Measurements from ENCODE around the gene ARAF.
"Not testable (repeated sequence)": the region's sequence is repeated elsewhere in the genome, so short reads cannot be mapped to it uniquely, and the experiment has no call there.

ARAF gene

DNA sequence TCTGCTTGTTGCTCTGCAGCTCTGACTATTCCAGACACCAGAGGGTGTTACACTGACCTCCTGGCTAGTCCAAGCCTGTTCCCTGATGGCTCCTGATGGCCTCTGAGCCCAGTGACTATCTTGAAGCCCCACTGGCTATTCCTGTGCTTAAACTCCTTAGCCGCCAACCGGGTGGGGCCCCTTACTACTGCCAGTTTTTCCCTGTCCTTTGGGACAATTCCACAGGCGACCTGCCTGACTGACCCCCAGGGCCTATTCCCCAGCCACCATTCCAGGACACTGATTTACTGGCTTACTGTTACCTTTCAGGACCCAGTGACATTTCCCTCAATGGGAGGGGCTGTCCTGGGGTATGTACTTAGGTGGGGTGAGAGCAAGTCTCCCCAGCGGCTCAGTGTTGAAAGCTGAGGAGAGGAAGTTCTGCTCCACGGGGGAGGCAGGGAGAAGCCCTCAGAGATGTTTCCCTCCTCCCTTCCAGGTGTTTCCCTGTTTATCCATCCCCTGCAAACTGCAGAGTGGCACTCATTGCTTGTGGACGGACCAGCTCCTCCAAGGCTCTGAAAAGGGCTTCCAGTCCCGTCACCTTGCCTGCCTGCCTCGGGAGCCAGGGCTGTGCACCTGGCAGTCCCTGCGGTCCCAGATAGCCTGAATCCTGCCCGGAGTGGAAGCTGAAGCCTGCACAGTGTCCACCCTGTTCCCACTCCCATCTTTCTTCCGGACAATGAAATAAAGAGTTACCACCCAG is 25.2 kb downstream of the ARAF start:
- Histone ChIP-seq H3K9me3 (ENCODE audit: control insufficient read depth in 2 of 2, low read length in 2 of 2) (no peaks in the 10 kb centered on the region), H3K27me3 (ENCODE audit: control insufficient read depth in 1 of 2, insufficient read depth in 2 of 2, low read length in 2 of 2) (peaks cover 0 to 5% of the 10 kb centered on the region in 2 donors), H3K27ac (ENCODE audit: low read length) (no peak overlapping the region)

DNA sequence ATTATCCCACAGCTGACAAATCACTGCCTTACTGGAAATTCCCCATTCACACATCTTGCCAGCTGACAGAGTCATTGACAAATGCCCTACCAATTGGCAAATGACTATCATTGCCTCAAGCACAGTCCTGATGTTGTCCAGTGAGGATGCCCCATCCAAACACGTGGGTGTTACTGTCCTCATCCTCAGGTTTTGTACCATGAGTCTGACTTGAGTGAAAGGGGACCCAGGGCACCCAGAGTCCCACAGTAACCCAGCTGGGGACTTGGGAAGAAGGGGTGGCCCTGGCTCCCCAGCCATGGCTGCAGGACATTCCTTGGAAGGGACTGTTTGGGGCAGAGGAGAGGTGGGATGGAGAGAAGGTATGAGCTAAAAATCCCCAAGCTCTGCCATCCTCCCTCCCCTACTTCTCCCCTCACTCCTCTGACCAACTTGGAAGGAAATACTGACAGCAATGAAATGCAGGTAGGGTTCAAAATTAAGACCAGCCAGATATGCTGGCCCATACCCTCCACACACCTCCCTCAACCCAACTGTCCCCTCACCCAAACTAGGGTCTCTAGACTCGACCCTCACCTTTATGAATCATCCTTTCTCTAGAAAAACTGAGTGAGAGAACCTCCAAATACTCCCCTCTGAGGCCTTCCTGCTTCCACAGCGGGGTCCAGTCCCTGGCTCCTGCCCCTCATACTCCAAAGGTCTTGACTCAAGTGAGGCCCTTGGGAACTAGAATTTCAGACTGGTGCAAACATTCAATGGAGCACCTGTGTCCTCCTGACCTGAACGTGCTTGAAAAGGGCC is 26.3 kb downstream of the ARAF start:
- no peaks in the 10 kb centered on the region for H3K9me3 ChIP-seq (ENCODE audit: control insufficient read depth in 2 of 2, low read length in 2 of 2)
- H3K4me1 ChIP-seq (ENCODE audit: control insufficient read depth, insufficient read depth, low read length), result peaks cover 7% of the 10 kb centered on the region
- H3K36me3 ChIP-seq (ENCODE audit: control insufficient read depth in 2 of 2, insufficient read depth in 2 of 2, low read length in 2 of 2), result peaks cover 0 to 2% of the 10 kb centered on the region in 2 donors
- no peak overlapping the region for H3K4me3 ChIP-seq (ENCODE audit: low read length in 2 of 2)
- no peak overlapping the region for H3K27ac ChIP-seq (ENCODE audit: low read length)
- no peak overlapping the region for H3K9ac ChIP-seq (ENCODE audit: low read length in 2 of 2)
- H3K27me3 ChIP-seq (ENCODE audit: control insufficient read depth in 1 of 2, insufficient read depth in 2 of 2, low read length in 2 of 2), result peaks cover 0 to 5% of the 10 kb centered on the region in 2 donors

More for the DNA sequence above, 25.2 kb downstream of the ARAF start:
- H3K4me3 ChIP-seq (ENCODE audit: low read length in 2 of 2), result no peak overlapping the region
- H3K9ac ChIP-seq (ENCODE audit: low read length in 2 of 2), result no peak overlapping the region
- H3K4me1 ChIP-seq (ENCODE audit: control insufficient read depth, insufficient read depth, low read length), result peaks cover 11% of the 10 kb centered on the region
- H3K36me3 ChIP-seq (ENCODE audit: control insufficient read depth in 2 of 2, insufficient read depth in 2 of 2, low read length in 2 of 2), result peaks cover 0 to 2% of the 10 kb centered on the region in 2 donors

DNA sequence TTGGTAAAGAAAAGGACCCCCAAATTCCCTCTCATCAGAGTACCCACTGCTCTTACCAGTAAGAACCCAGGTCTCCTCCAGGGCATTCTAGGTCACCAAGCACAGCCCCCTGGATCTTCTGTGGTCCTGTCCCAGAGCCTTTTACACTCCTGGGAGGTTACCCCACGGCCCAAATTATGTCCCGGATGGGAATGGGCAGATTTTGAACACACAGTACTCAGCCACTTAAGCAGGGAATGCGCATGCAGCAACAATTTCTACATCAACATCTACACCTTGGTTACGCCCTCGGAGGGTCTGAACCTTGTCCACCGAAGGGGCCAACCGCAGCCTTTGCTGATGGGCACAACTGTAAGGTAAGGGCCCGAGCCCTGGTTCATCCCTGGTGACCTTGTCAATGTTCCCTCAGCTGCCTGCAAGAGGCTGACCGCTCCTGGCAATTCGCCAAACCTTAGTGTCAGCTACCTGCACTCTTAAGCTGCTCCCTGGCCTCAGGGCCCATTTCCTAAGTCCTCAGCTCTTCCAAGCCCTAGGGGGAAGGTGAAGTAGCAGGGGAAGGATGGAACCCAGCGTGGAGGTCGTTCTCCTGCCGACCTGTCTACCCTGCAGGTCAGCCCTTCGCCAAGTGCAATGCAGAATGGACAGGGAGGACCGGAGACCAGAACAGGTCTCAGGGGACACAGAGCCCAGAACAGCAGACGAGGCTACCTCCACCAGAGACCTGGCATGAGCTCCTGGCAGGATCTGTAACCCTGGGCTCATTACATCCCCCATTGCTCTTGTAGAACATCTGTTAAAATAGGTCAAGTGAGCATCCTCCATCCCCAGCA is 27.1 kb downstream of the ARAF start:
- Histone ChIP-seq H3K4me1 (ENCODE audit: control insufficient read depth, insufficient read depth, low read length) (peaks cover 6% of the 10 kb centered on the region), H3K36me3 (ENCODE audit: control insufficient read depth in 2 of 2, insufficient read depth in 2 of 2, low read length in 2 of 2) (peaks cover 0 to 2% of the 10 kb centered on the region in 2 donors), H3K27me3 (ENCODE audit: control insufficient read depth in 1 of 2, insufficient read depth in 2 of 2, low read length in 2 of 2) (peaks cover 0 to 5% of the 10 kb centered on the region in 2 donors), H3K27ac (ENCODE audit: low read length) (no peak overlapping the region), H3K9ac (ENCODE audit: low read length in 2 of 2) (no peak overlapping the region), H3K9me3 (ENCODE audit: control insufficient read depth in 2 of 2, low read length in 2 of 2) (no peaks in the 10 kb centered on the region), H3K4me3 (ENCODE audit: low read length in 2 of 2) (no peak overlapping the region)

DNA sequence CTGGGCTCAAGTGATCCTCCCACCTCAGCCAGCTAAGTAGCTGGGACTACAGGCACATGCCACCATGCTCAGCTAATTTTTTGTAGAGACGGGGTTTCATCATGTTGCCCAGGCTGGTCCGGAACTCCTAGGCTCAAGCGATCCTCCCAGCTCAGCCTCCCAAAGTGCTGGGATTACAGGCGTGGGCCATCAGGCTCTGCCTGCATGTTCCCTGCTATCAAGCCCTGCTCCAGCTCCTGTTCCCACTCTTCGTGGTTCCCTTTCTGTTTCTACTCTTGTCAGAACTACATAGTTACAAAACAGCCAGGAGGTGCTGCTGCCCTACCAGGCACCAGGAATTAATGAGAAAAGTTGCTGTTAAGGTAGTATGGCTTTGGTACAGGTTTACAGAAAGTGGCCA is 30.0 kb downstream of the ARAF start:
- no peaks in the 10 kb centered on the region for H3K4me1 ChIP-seq (ENCODE audit: control insufficient read depth, insufficient read depth, low read length)
- peaks cover 0 to 5% of the 10 kb centered on the region in 2 donors for H3K27me3 ChIP-seq (ENCODE audit: control insufficient read depth in 1 of 2, insufficient read depth in 2 of 2, low read length in 2 of 2)
- no peak overlapping the region for H3K9ac ChIP-seq (ENCODE audit: low read length in 2 of 2)
- H3K9me3 ChIP-seq (ENCODE audit: control insufficient read depth in 2 of 2, low read length in 2 of 2), result no peaks in the 10 kb centered on the region
- H3K36me3 ChIP-seq (ENCODE audit: control insufficient read depth in 2 of 2, insufficient read depth in 2 of 2, low read length in 2 of 2), result no peaks in the 10 kb centered on the region
- no peak overlapping the region for H3K4me3 ChIP-seq (ENCODE audit: low read length in 2 of 2)
- H3K27ac ChIP-seq (ENCODE audit: low read length), result no peak overlapping the region

DNA sequence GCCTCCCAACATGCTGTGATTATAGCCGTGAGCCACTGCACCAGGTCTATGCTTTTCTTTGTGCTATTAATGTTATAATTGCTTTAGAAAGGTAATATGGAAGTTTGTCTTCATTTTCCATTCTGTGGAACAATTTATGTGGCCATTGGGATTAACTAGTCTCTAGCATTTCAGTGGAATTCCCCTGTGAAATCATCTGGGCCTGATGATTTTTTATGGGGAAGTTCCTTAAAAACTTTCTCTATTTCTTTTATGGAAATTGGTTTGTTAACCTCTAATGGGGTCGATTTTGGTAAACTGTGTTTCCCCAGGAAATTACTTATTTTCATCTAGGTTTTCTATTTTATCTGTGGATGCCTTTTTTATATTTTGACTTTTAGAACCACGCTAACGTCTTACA is 32.5 kb downstream of the ARAF start:
- Histone ChIP-seq H3K9me3 (ENCODE audit: control insufficient read depth in 2 of 2, low read length in 2 of 2) (peaks cover 0 to 4% of the 10 kb centered on the region in 2 donors), H3K36me3 (ENCODE audit: control insufficient read depth in 2 of 2, insufficient read depth in 2 of 2, low read length in 2 of 2) (no peaks in the 10 kb centered on the region), H3K27me3 (ENCODE audit: control insufficient read depth in 1 of 2, insufficient read depth in 2 of 2, low read length in 2 of 2) (peaks cover 0 to under 1% of the 10 kb centered on the region in 2 donors), H3K4me3 (ENCODE audit: low read length in 2 of 2) (no peak overlapping the region), H3K27ac (ENCODE audit: low read length) (no peak overlapping the region), H3K4me1 (ENCODE audit: control insufficient read depth, insufficient read depth, low read length) (no peaks in the 10 kb centered on the region), H3K9ac (ENCODE audit: low read length in 2 of 2) (no peak overlapping the region)

DNA sequence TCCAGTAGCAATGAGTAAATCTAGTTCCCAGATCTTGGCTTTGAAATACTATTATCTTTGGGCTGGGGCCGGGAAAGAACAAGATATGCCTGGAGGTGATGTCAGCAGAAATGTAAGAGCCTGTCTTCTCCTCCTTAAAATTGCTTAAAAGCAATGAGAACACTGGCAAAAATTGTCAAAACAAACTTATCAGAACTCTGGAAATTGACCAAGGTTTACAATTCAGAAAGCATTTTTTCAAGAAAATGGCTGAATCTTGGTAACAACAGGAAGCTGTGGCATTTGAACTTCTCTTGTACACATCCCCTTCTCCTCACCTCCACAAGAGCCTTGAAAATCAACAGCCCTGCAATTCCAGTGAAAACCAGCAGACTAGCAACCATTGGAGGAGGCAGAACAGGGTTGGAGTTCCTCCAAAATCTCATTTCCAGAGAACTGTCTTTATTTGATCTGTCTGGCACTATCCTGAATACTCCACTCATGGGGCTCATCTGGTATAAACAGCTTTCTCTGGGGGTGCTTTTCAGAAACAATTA is 34.8 kb downstream of the ARAF start:
- H3K27ac ChIP-seq (ENCODE audit: low read length), result no peak overlapping the region
- H3K4me3 ChIP-seq (ENCODE audit: low read length in 2 of 2), result no peak overlapping the region
- H3K27me3 ChIP-seq (ENCODE audit: control insufficient read depth in 1 of 2, insufficient read depth in 2 of 2, low read length in 2 of 2), result no peaks in the 10 kb centered on the region
- H3K36me3 ChIP-seq (ENCODE audit: control insufficient read depth in 2 of 2, insufficient read depth in 2 of 2, low read length in 2 of 2), result no peaks in the 10 kb centered on the region
- no peaks in the 10 kb centered on the region for H3K4me1 ChIP-seq (ENCODE audit: control insufficient read depth, insufficient read depth, low read length)
- no peak overlapping the region for H3K9ac ChIP-seq (ENCODE audit: low read length in 2 of 2)
- H3K9me3 ChIP-seq (ENCODE audit: control insufficient read depth in 2 of 2, low read length in 2 of 2), result peaks cover 0 to 14% of the 10 kb centered on the region in 2 donors

DNA sequence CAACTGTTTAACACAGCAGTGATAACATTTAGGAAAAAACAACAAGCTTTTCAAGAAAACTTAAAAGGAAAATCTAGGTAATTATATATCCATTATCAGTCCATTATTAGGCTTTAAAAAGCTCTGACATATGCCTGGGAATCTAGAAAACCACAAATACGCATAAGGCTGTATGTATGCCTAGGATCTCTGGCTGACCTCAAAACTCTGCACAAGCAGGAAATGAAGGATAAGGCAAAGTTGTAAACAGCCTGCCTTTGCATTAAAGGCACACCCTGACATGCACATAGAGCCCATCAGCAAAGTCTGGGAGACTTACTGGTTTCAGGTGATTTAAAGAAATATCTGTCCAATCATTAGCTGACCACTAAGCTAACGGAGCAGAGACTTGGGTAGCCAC is 35.3 kb downstream of the ARAF start:
- Histone ChIP-seq H3K4me3 (ENCODE audit: low read length in 2 of 2) (no peak overlapping the region), H3K9ac (ENCODE audit: low read length in 2 of 2) (no peak overlapping the region), H3K36me3 (ENCODE audit: control insufficient read depth in 2 of 2, insufficient read depth in 2 of 2, low read length in 2 of 2) (no peaks in the 10 kb centered on the region), H3K9me3 (ENCODE audit: control insufficient read depth in 2 of 2, low read length in 2 of 2) (peaks cover 0 to 14% of the 10 kb centered on the region in 2 donors), H3K27ac (ENCODE audit: low read length) (no peak overlapping the region), H3K27me3 (ENCODE audit: control insufficient read depth in 1 of 2, insufficient read depth in 2 of 2, low read length in 2 of 2) (no peaks in the 10 kb centered on the region), H3K4me1 (ENCODE audit: control insufficient read depth, insufficient read depth, low read length) (no peaks in the 10 kb centered on the region)

DNA sequence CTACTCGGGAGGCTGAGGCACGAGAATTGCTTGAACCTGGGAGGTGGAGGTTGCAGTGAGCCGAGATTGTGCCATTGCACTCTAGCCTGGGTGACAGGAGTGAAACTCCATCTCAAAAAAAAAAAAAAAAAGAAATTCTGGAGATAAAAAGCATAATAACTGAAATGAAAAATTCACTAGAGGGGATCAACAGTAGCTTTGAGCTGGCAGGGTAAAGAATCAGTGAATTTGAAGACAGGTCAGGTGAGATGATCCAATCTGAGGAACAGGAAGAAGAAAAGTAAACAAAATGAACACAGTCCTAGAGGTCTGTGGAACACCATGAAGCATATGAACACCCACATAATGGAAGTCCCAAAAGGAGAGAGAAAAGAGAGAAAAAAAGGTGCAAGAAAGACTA is 36.2 kb downstream of the ARAF start:
- H3K9ac ChIP-seq (ENCODE audit: low read length in 2 of 2), result no peak overlapping the region
- no peaks in the 10 kb centered on the region for H3K27me3 ChIP-seq (ENCODE audit: control insufficient read depth in 1 of 2, insufficient read depth in 2 of 2, low read length in 2 of 2)
- no peaks in the 10 kb centered on the region for H3K36me3 ChIP-seq (ENCODE audit: control insufficient read depth in 2 of 2, insufficient read depth in 2 of 2, low read length in 2 of 2)
- no peaks in the 10 kb centered on the region for H3K4me1 ChIP-seq (ENCODE audit: control insufficient read depth, insufficient read depth, low read length)
- no peak overlapping the region for H3K27ac ChIP-seq (ENCODE audit: low read length)
- H3K4me3 ChIP-seq (ENCODE audit: low read length in 2 of 2), result no peak overlapping the region
- peaks cover 0 to 14% of the 10 kb centered on the region in 2 donors for H3K9me3 ChIP-seq (ENCODE audit: control insufficient read depth in 2 of 2, low read length in 2 of 2)

DNA sequence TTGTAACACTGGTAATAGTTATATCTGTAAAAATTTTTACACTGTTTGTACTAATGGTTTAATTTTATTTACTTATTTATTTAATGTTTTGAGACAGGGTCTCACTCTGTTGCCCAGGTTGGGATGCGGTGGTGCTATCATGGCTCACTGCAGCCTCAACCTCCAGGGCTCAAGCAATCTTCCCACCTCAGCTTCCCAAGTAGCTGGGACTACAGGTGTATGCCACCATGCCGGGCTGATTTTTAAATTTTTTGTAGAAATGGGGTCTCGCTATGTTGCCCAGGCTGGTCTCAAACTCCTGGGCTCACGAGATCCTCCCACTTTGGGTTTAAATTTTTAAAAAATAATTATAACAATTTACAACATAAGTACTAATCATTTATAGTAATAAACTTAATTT is 42.1 kb downstream of the ARAF start:
- not testable (repeated sequence) for H3K27ac ChIP-seq (ENCODE audit: low read length); H3K36me3 ChIP-seq (ENCODE audit: control insufficient read depth in 2 of 2, insufficient read depth in 2 of 2, low read length in 2 of 2); H3K27me3 ChIP-seq (ENCODE audit: control insufficient read depth in 1 of 2, insufficient read depth in 2 of 2, low read length in 2 of 2); H3K4me1 ChIP-seq (ENCODE audit: control insufficient read depth, insufficient read depth, low read length); H3K9me3 ChIP-seq (ENCODE audit: control insufficient read depth in 2 of 2, low read length in 2 of 2); H3K4me3 ChIP-seq (ENCODE audit: low read length in 2 of 2); H3K9ac ChIP-seq (ENCODE audit: low read length in 2 of 2)

DNA sequence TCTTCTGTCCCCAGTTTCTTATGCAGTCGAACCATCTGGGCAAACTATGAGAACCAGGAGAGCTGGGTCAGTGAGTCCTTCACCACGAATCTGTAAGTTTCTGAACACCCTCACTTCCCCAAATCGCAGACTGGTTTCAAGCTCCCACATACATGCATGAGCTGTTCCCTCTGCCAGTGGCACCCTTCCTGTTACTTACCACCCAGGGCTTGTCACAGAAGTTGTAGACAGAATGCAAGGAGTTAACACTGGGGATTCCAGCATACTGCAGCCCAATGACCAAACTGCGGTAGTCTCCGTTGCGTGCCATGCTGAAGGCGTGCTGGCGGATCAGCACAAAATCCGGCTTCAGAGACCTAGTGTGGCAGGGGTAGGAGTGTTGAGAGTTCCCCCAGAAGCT is 44.0 kb downstream of the ARAF start:
- H3K9me3 ChIP-seq (ENCODE audit: control insufficient read depth in 2 of 2, low read length in 2 of 2), result peaks cover 0 to 3% of the 10 kb centered on the region in 2 donors
- H3K9ac ChIP-seq (ENCODE audit: low read length in 2 of 2), result no peak overlapping the region
- no peak overlapping the region for H3K4me3 ChIP-seq (ENCODE audit: low read length in 2 of 2)
- peaks cover 0 to 5% of the 10 kb centered on the region in 2 donors for H3K27me3 ChIP-seq (ENCODE audit: control insufficient read depth in 1 of 2, insufficient read depth in 2 of 2, low read length in 2 of 2)
- no peaks in the 10 kb centered on the region for H3K36me3 ChIP-seq (ENCODE audit: control insufficient read depth in 2 of 2, insufficient read depth in 2 of 2, low read length in 2 of 2)
- H3K27ac ChIP-seq (ENCODE audit: low read length), result no peak overlapping the region
- H3K4me1 ChIP-seq (ENCODE audit: control insufficient read depth, insufficient read depth, low read length), result no peaks in the 10 kb centered on the region

All from stomach smooth muscle (tissue), 2 donors.